Measurements from ENCODE around the gene HADHA. TPM values are rescaled to one million over a fixed set of nuclear protein-coding genes. Genes with fewer than 3 reads are reported as not detected.
"Not testable (repeated sequence)": the region's sequence is repeated elsewhere in the genome, so short reads cannot be mapped to it uniquely, and the experiment has no call there.

HADHA gene
- total and polyA plus RNA-seq, 4 donors, result 76.0 to 109 (median 89.1) TPM

GRCh38 chr2:26170795-26171194 lies 73.6 kb downstream of the HADHA start:
- Histone ChIP-seq H3K27me3 (ENCODE audit: control insufficient read depth in 1 of 2, insufficient read depth in 2 of 2, low read length in 1 of 2) (no peaks in the 10 kb centered on the region), H3K27ac (ENCODE audit: low read depth in 1 of 2, low read length in 2 of 2) (no peak overlapping the region), H3K4me1 (ENCODE audit: control insufficient read depth in 1 of 2, insufficient read depth in 2 of 2, low read length in 2 of 2) (no peaks in the 10 kb centered on the region), H3K36me3 (ENCODE audit: control insufficient read depth in 1 of 2, insufficient read depth in 2 of 2, low read length in 1 of 2) (no peaks in the 10 kb centered on the region), H3K9me3 (ENCODE audit: control insufficient read depth, low read length) (no peaks in the 10 kb centered on the region), H3K4me3 (ENCODE audit: low read length in 2 of 2) (no peak overlapping the region)
- ATAC-seq (ENCODE audit: low FRiP score), result no peak
- intact Hi-C loops (cut with DNase I), result no loop called here
- WGBS, 2 donors, result 93% methylated on average over 9 of the region's 9 CpGs
- DNase-seq, result no peak

GRCh38 chr2:26169681-26170414 lies 74.6 kb downstream of the HADHA start:
- intact Hi-C loops (cut with DNase I), result no loop called here
- H3K27ac ChIP-seq (ENCODE audit: low read depth in 1 of 2, low read length in 2 of 2), result no peak overlapping the region
- H3K4me1 ChIP-seq (ENCODE audit: control insufficient read depth in 1 of 2, insufficient read depth in 2 of 2, low read length in 2 of 2), result no peaks in the 10 kb centered on the region
- DNase-seq, result no peak
- H3K27me3 ChIP-seq (ENCODE audit: control insufficient read depth in 1 of 2, insufficient read depth in 2 of 2, low read length in 1 of 2), result no peaks in the 10 kb centered on the region
- no peak for ATAC-seq (ENCODE audit: low FRiP score)
- H3K9me3 ChIP-seq (ENCODE audit: control insufficient read depth, low read length), result no peaks in the 10 kb centered on the region
- WGBS, 2 donors, result 82 to 87% methylated on average over 14 of the region's 14 CpGs
- H3K36me3 ChIP-seq (ENCODE audit: control insufficient read depth in 1 of 2, insufficient read depth in 2 of 2, low read length in 1 of 2), result no peaks in the 10 kb centered on the region
- no peak overlapping the region for H3K4me3 ChIP-seq (ENCODE audit: low read length in 2 of 2)

GRCh38 chr2:26169226-26169625 lies 75.2 kb downstream of the HADHA start:
- ATAC-seq (ENCODE audit: low FRiP score), result no peak
- H3K4me3 ChIP-seq (ENCODE audit: low read length in 2 of 2), result no peak overlapping the region
- H3K4me1 ChIP-seq (ENCODE audit: control insufficient read depth in 1 of 2, insufficient read depth in 2 of 2, low read length in 2 of 2), result no peaks in the 10 kb centered on the region
- no peaks in the 10 kb centered on the region for H3K36me3 ChIP-seq (ENCODE audit: control insufficient read depth in 1 of 2, insufficient read depth in 2 of 2, low read length in 1 of 2)
- intact Hi-C loops (cut with DNase I), result no loop called here
- no peaks in the 10 kb centered on the region for H3K9me3 ChIP-seq (ENCODE audit: control insufficient read depth, low read length)
- WGBS, 2 donors, result 86 to 91% methylated on average over 5 of the region's 5 CpGs
- H3K27me3 ChIP-seq (ENCODE audit: control insufficient read depth in 1 of 2, insufficient read depth in 2 of 2, low read length in 1 of 2), result no peaks in the 10 kb centered on the region
- no peak for DNase-seq
- no peak overlapping the region for H3K27ac ChIP-seq (ENCODE audit: low read depth in 1 of 2, low read length in 2 of 2)

GRCh38 chr2:26168785-26169184 lies 75.6 kb downstream of the HADHA start:
- Histone ChIP-seq H3K4me3 (ENCODE audit: low read length in 2 of 2) (no peak overlapping the region), H3K9me3 (ENCODE audit: control insufficient read depth, low read length) (no peaks in the 10 kb centered on the region), H3K36me3 (ENCODE audit: control insufficient read depth in 1 of 2, insufficient read depth in 2 of 2, low read length in 1 of 2) (no peaks in the 10 kb centered on the region), H3K27ac (ENCODE audit: low read depth in 1 of 2, low read length in 2 of 2) (no peak overlapping the region), H3K27me3 (ENCODE audit: control insufficient read depth in 1 of 2, insufficient read depth in 2 of 2, low read length in 1 of 2) (no peaks in the 10 kb centered on the region), H3K4me1 (ENCODE audit: control insufficient read depth in 1 of 2, insufficient read depth in 2 of 2, low read length in 2 of 2) (no peaks in the 10 kb centered on the region)
- ATAC-seq (ENCODE audit: low FRiP score) (no peak), DNase-seq (no peak)
- intact Hi-C loops (cut with DNase I), result no loop called here
- 97 to 99% methylated on average over 4 of the region's 4 CpGs for WGBS, 2 donors

- H3K36me3 ChIP-seq (ENCODE audit: control insufficient read depth in 1 of 2, insufficient read depth in 2 of 2, low read length in 1 of 2); DNase-seq; H3K9me3 ChIP-seq (ENCODE audit: control insufficient read depth, low read length); H3K27me3 ChIP-seq (ENCODE audit: control insufficient read depth in 1 of 2, insufficient read depth in 2 of 2, low read length in 1 of 2); H3K27ac ChIP-seq (ENCODE audit: low read depth in 1 of 2, low read length in 2 of 2); intact Hi-C loops (cut with DNase I); H3K4me3 ChIP-seq (ENCODE audit: low read length in 2 of 2); ATAC-seq (ENCODE audit: low FRiP score); H3K4me1 ChIP-seq (ENCODE audit: control insufficient read depth in 1 of 2, insufficient read depth in 2 of 2, low read length in 2 of 2): not testable (repeated sequence)
- 95 to 98% methylated on average over 6 of the region's 6 CpGs for WGBS, 2 donors
Measured at GRCh38 chr2:26166541-26166940, 77.9 kb downstream of the HADHA start.

GRCh38 chr2:26165403-26165802 lies 79.0 kb downstream of the HADHA start:
- 93 to 96% methylated on average over 4 of the region's 4 CpGs for WGBS, 2 donors
- intact Hi-C loops (cut with DNase I), result no loop called here
- DNase-seq (no peak), ATAC-seq (ENCODE audit: low FRiP score) (no peak)
- Histone ChIP-seq H3K36me3 (ENCODE audit: control insufficient read depth in 1 of 2, insufficient read depth in 2 of 2, low read length in 1 of 2) (no peaks in the 10 kb centered on the region), H3K9me3 (ENCODE audit: control insufficient read depth, low read length) (no peaks in the 10 kb centered on the region), H3K27ac (ENCODE audit: low read depth in 1 of 2, low read length in 2 of 2) (no peak overlapping the region), H3K27me3 (ENCODE audit: control insufficient read depth in 1 of 2, insufficient read depth in 2 of 2, low read length in 1 of 2) (no peaks in the 10 kb centered on the region), H3K4me3 (ENCODE audit: low read length in 2 of 2) (no peak overlapping the region), H3K4me1 (ENCODE audit: control insufficient read depth in 1 of 2, insufficient read depth in 2 of 2, low read length in 2 of 2) (no peaks in the 10 kb centered on the region)

GRCh38 chr2:26164641-26165211 lies 79.7 kb downstream of the HADHA start:
- Histone ChIP-seq H3K36me3 (ENCODE audit: control insufficient read depth in 1 of 2, insufficient read depth in 2 of 2, low read length in 1 of 2) (no peaks in the 10 kb centered on the region), H3K4me1 (ENCODE audit: control insufficient read depth in 1 of 2, insufficient read depth in 2 of 2, low read length in 2 of 2) (no peaks in the 10 kb centered on the region), H3K9me3 (ENCODE audit: control insufficient read depth, low read length) (no peaks in the 10 kb centered on the region), H3K27ac (ENCODE audit: low read depth in 1 of 2, low read length in 2 of 2) (no peak overlapping the region), H3K4me3 (ENCODE audit: low read length in 2 of 2) (no peak overlapping the region), H3K27me3 (ENCODE audit: control insufficient read depth in 1 of 2, insufficient read depth in 2 of 2, low read length in 1 of 2) (no peaks in the 10 kb centered on the region)
- intact Hi-C loops (cut with DNase I), result no loop called here
- 90% methylated on average over 8 of the region's 8 CpGs for WGBS, 2 donors
- DNase-seq (no peak), ATAC-seq (ENCODE audit: low FRiP score) (no peak)

- Histone ChIP-seq H3K4me1 (ENCODE audit: control insufficient read depth in 1 of 2, insufficient read depth in 2 of 2, low read length in 2 of 2) (no peaks in the 10 kb centered on the region), H3K36me3 (ENCODE audit: control insufficient read depth in 1 of 2, insufficient read depth in 2 of 2, low read length in 1 of 2) (no peaks in the 10 kb centered on the region), H3K9me3 (ENCODE audit: control insufficient read depth, low read length) (no peaks in the 10 kb centered on the region), H3K27me3 (ENCODE audit: control insufficient read depth in 1 of 2, insufficient read depth in 2 of 2, low read length in 1 of 2) (no peaks in the 10 kb centered on the region), H3K4me3 (ENCODE audit: low read length in 2 of 2) (no peak overlapping the region), H3K27ac (ENCODE audit: low read depth in 1 of 2, low read length in 2 of 2) (no peak overlapping the region)
- DNase-seq (no peak), ATAC-seq (ENCODE audit: low FRiP score) (no peak)
- intact Hi-C loops (cut with DNase I), result no loop called here
- WGBS, 2 donors, result 14 to 19% methylated on average over 1 of the region's 1 CpG
Measured at GRCh38 chr2:26164231-26164630, 80.2 kb downstream of the HADHA start.

GRCh38 chr2:26162963-26163362 lies 81.5 kb downstream of the HADHA start:
- no peaks in the 10 kb centered on the region for H3K36me3 ChIP-seq (ENCODE audit: control insufficient read depth in 1 of 2, insufficient read depth in 2 of 2, low read length in 1 of 2)
- no peaks in the 10 kb centered on the region for H3K4me1 ChIP-seq (ENCODE audit: control insufficient read depth in 1 of 2, insufficient read depth in 2 of 2, low read length in 2 of 2)
- no peak for DNase-seq
- WGBS, 2 donors, result 90 to 91% methylated on average over 10 of the region's 10 CpGs
- intact Hi-C loops (cut with DNase I), result no loop called here
- H3K27me3 ChIP-seq (ENCODE audit: control insufficient read depth in 1 of 2, insufficient read depth in 2 of 2, low read length in 1 of 2), result no peaks in the 10 kb centered on the region
- ATAC-seq (ENCODE audit: low FRiP score), result no peak
- no peak overlapping the region for H3K27ac ChIP-seq (ENCODE audit: low read depth in 1 of 2, low read length in 2 of 2)
- H3K9me3 ChIP-seq (ENCODE audit: control insufficient read depth, low read length), result no peaks in the 10 kb centered on the region
- H3K4me3 ChIP-seq (ENCODE audit: low read length in 2 of 2), result no peak overlapping the region
